Measurements from ENCODE around the gene FAM149B1.

FAM149B1 gene

DNA sequence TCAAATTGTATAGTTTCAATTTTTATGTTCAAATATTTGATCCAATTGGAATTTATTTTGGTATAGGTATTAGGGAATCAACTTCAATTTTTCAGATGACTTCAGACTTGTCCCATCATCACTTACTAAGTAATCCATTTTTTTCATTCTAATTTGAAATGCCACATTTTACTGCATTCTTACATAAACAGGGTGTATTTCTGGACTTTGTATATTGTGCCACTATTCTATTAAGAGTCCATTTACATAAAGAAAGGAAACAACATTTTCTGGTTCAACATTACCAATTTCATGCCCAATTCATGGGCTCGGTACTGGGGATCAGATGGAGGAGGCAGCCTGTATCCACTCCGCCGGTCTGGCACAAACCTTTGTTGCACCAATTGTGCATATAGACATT is 15.9 kb upstream of the FAM149B1 start:
- no peak for ATAC-seq (ENCODE audit: low read depth)
- TF ChIP-seq, protein P1, sequence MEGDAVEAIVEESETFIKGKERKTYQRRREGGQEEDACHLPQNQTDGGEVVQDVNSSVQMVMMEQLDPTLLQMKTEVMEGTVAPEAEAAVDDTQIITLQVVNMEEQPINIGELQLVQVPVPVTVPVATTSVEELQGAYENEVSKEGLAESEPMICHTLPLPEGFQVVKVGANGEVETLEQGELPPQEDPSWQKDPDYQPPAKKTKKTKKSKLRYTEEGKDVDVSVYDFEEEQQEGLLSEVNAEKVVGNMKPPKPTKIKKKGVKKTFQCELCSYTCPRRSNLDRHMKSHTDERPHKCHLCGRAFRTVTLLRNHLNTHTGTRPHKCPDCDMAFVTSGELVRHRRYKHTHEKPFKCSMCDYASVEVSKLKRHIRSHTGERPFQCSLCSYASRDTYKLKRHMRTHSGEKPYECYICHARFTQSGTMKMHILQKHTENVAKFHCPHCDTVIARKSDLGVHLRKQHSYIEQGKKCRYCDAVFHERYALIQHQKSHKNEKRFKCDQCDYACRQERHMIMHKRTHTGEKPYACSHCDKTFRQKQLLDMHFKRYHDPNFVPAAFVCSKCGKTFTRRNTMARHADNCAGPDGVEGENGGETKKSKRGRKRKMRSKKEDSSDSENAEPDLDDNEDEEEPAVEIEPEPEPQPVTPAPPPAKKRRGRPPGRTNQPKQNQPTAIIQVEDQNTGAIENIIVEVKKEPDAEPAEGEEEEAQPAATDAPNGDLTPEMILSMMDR (IDR thresholded peaks at IDR 0.05; ENCODE audit: poor library complexity, severe bottlenecking), result no peak

DNA sequence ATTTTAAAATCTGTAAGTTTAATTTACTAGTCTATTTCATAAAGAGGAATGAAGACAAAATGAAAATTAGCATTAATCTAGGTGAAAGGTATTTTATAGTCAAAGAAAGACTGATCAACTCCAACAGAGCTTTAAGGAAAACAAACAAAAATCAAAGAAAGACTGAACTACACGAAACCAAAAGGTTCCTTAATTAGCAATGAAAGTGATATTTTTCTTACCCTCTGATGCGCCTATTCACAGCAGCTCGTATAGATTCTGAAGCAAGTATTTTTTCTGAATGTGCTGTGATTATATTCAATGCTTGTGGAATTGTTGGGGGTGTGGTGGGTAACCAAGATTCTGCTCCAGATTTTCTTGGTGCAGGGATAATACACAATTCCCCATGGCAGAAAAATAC is 11.9 kb upstream of the FAM149B1 start:
- Histone ChIP-seq H3K27me3 (ENCODE audit: insufficient read depth, poor library complexity, severe bottlenecking) (no peaks in the 10 kb centered on the region), H3K9me3 (ENCODE audit: severe bottlenecking) (no peaks in the 10 kb centered on the region), H3K4me3 (ENCODE audit: severe bottlenecking) (no peak overlapping the region), H3K4me1 (ENCODE audit: insufficient read depth, poor library complexity, severe bottlenecking) (no peaks in the 10 kb centered on the region), H3K27ac (ENCODE audit: poor library complexity, severe bottlenecking) (no peak overlapping the region), H3K36me3 (ENCODE audit: low read depth) (peaks cover 84% of the 10 kb centered on the region)
- TF ChIP-seq, protein P1 (IDR thresholded peaks at IDR 0.05; ENCODE audit: poor library complexity, severe bottlenecking), result no peak
- DNase-seq (ENCODE audit: low spot score) (no peak), ATAC-seq (ENCODE audit: low read depth) (no peak)

More for the DNA sequence above, 15.9 kb upstream of the FAM149B1 start:
- Histone ChIP-seq H3K9me3 (ENCODE audit: severe bottlenecking) (no peaks in the 10 kb centered on the region), H3K4me1 (ENCODE audit: insufficient read depth, poor library complexity, severe bottlenecking) (no peaks in the 10 kb centered on the region), H3K4me3 (ENCODE audit: severe bottlenecking) (no peak overlapping the region), H3K36me3 (ENCODE audit: low read depth) (peaks cover 95% of the 10 kb centered on the region), H3K27ac (ENCODE audit: poor library complexity, severe bottlenecking) (no peak overlapping the region), H3K27me3 (ENCODE audit: insufficient read depth, poor library complexity, severe bottlenecking) (no peaks in the 10 kb centered on the region)
- DNase-seq (ENCODE audit: low spot score), result no peak

DNA sequence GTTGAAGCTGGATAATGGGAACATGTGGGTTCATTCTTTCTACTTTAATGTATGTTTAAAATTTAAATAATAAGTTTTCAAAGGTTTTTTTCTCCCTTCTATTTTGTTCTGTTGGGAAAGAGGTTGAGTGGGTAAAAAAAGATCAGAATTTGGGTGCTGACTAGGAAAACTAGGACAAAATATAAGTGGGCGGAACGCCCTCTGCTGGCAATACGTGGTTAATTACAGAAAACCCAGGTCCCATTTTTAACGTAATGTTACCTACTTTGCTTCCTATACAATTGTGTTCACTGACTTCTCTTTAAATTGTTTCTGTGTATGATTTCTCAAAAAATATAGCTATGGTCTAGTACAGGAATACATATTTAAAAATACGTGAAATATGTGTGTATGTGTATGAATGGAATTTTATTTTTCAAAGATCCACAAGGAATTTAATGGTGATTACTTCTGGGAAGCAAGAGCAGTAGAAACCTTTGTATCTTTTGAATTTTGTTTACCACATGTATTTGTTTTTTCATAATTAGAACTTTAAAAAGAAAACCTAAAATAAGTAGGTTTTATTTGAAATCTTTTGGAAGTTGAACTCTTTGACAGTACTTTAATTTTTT is 8.8 kb upstream of the FAM149B1 start:
- Histone ChIP-seq H3K36me3 (ENCODE audit: low read depth) (peaks cover 76% of the 10 kb centered on the region), H3K27me3 (ENCODE audit: insufficient read depth, poor library complexity, severe bottlenecking) (no peaks in the 10 kb centered on the region), H3K27ac (ENCODE audit: poor library complexity, severe bottlenecking) (no peak overlapping the region), H3K4me3 (ENCODE audit: severe bottlenecking) (no peak overlapping the region), H3K4me1 (ENCODE audit: insufficient read depth, poor library complexity, severe bottlenecking) (no peaks in the 10 kb centered on the region), H3K9me3 (ENCODE audit: severe bottlenecking) (no peaks in the 10 kb centered on the region)
- DNase-seq (ENCODE audit: low spot score), result no peak
- ATAC-seq (ENCODE audit: low read depth), result no peak
- TF ChIP-seq, protein P1 (IDR thresholded peaks at IDR 0.05; ENCODE audit: poor library complexity, severe bottlenecking), result peak; percentile 93

DNA sequence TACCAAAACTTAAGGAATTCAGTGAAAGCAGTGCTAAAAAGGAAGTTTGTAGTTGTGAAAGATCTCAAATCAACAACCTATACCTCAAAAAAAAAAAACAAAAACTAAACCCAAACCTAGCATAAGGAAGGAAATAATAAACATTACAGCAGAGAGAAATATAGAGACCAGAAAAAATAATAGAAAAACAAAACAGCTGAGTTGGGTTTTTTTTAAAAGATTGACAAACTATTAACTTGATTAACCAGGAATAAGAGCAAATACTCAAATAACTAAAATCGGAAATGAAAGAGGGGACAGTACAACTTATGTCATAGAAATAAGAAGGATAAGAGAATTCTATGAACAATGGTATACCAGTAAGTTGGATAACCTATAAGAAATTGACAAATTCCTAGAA is 6.8 kb upstream of the FAM149B1 start:
- ATAC-seq (ENCODE audit: low read depth), result no peak
- Histone ChIP-seq H3K27ac (ENCODE audit: poor library complexity, severe bottlenecking) (no peak overlapping the region), H3K4me3 (ENCODE audit: severe bottlenecking) (no peak overlapping the region), H3K27me3 (ENCODE audit: insufficient read depth, poor library complexity, severe bottlenecking) (no peaks in the 10 kb centered on the region), H3K4me1 (ENCODE audit: insufficient read depth, poor library complexity, severe bottlenecking) (no peaks in the 10 kb centered on the region), H3K36me3 (ENCODE audit: low read depth) (peaks cover 71% of the 10 kb centered on the region), H3K9me3 (ENCODE audit: severe bottlenecking) (no peaks in the 10 kb centered on the region)
- TF ChIP-seq, protein P1 (IDR thresholded peaks at IDR 0.05; ENCODE audit: poor library complexity, severe bottlenecking), result no peak
- DNase-seq (ENCODE audit: low spot score), result no peak

DNA sequence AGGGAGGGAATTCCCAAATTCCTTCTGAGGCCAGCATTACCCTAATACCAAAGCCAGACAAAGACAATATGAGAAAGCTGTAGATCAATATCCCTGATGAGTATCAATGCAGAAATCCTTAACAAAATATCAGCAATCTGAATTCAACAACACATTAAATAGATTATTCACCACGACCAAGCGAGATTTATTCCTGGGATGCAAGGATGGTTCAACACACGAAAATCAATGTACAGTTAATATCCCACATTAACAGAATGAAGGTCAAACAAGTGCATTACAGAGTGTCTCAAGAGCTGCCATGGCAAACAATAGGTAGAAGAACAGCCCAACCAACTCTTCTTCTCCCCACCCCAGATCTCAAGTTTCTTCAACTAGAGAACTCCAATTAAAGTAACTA is 6.3 kb upstream of the FAM149B1 start:
- TF ChIP-seq, protein P1 (IDR thresholded peaks at IDR 0.05; ENCODE audit: poor library complexity, severe bottlenecking), result no peak
- DNase-seq (ENCODE audit: low spot score), result no peak
- Histone ChIP-seq H3K9me3 (ENCODE audit: severe bottlenecking) (no peaks in the 10 kb centered on the region), H3K36me3 (ENCODE audit: low read depth) (peaks cover 71% of the 10 kb centered on the region), H3K4me1 (ENCODE audit: insufficient read depth, poor library complexity, severe bottlenecking) (peaks cover 6% of the 10 kb centered on the region), H3K4me3 (ENCODE audit: severe bottlenecking) (no peak overlapping the region), H3K27me3 (ENCODE audit: insufficient read depth, poor library complexity, severe bottlenecking) (no peaks in the 10 kb centered on the region), H3K27ac (ENCODE audit: poor library complexity, severe bottlenecking) (no peak overlapping the region)
- ATAC-seq (ENCODE audit: low read depth), result no peak

Data from RWPE2 (cell line).